HepG2 (cell line): ENCODE measurements around the gene SLCO2B1. TPM values are rescaled to one million over a fixed set of nuclear protein-coding genes. Genes with fewer than 3 reads are reported as not detected.

Experiments used
- CEBPB ChIP-seq: IDR thresholded peaks from 2 replicates; pipeline ENCODE4 v1.6.1; 2011; ENCODE audit warnings: low read depth, low read length, improper control_type of control experiment, borderline replicate concordance
- ELF1 ChIP-seq: sonication (generic); formaldehyde crosslinking; IDR thresholded peaks from 2 replicates; pipeline ENCODE4 v1.4.0; 2020; ENCODE audit warnings: missing genetic modification reagents
- HOXA3 ChIP-seq: sonication (generic); formaldehyde crosslinking; IDR thresholded peaks from 2 replicates; pipeline ENCODE4 v1.5.0; 2020; ENCODE audit warnings: missing genetic modification reagents
- JUN ChIP-seq: sonication (generic); formaldehyde crosslinking; IDR thresholded peaks from 2 replicates; pipeline ENCODE4 v1.4.0; 2020; ENCODE audit warnings: mild to moderate bottlenecking, missing genetic modification reagents
- MIXL1 ChIP-seq: IDR thresholded peaks from 2 replicates; pipeline ENCODE4 v1.6.1; 2016
- NR2C2 ChIP-seq: sonication (generic); formaldehyde crosslinking; IDR thresholded peaks from 2 replicates; pipeline ENCODE4 v1.4.0; 2020; ENCODE audit warnings: missing genetic modification reagents, mild to moderate bottlenecking, moderate library complexity, borderline replicate concordance
- POLR2G ChIP-seq: fragments of 200-400 bp; formaldehyde crosslinking; IDR thresholded peaks from 2 replicates; pipeline ENCODE4 v1.6.1; 2018; ENCODE audit warnings: mild to moderate bottlenecking, low read depth, low read length, moderate library complexity
- RXRB ChIP-seq: IDR thresholded peaks from 2 replicates; pipeline ENCODE4 v1.6.1; 2016; ENCODE audit warnings: borderline replicate concordance, missing genetic modification reagents, missing compliant biosample characterization
- SMYD3 ChIP-seq: sonication (generic); formaldehyde crosslinking; IDR thresholded peaks from 2 replicates; pipeline ENCODE4 v1.8.1; 2023; ENCODE audit warnings: mild to moderate bottlenecking, missing genetic modification reagents
- ZBTB1 ChIP-seq: sonication (generic); formaldehyde crosslinking; IDR thresholded peaks from 2 replicates; pipeline ENCODE4 v1.4.0; 2020; ENCODE audit warnings: missing genetic modification reagents, borderline replicate concordance
- ZFP82 ChIP-seq: sonication (generic); formaldehyde crosslinking; IDR thresholded peaks from 2 replicates; pipeline ENCODE4 v1.5.1; 2020; ENCODE audit warnings: mild to moderate bottlenecking, missing genetic modification reagents, borderline replicate concordance
- ZNF207 ChIP-seq: fragments of 450-650 bp; IDR thresholded peaks from 2 replicates; pipeline ENCODE4 v1.6.1; 2016; ENCODE audit warnings: antibody characterized with exemption, borderline replicate concordance
- ZNF367 ChIP-seq: sonication (generic); formaldehyde crosslinking; IDR thresholded peaks from 2 replicates; pipeline ENCODE4 v1.4.0; 2020; ENCODE audit warnings: missing genetic modification reagents, borderline replicate concordance
- ZNF687 ChIP-seq: sonication (generic); formaldehyde crosslinking; IDR thresholded peaks from 2 replicates; pipeline ENCODE4 v1.5.1; 2020; ENCODE audit warnings: mild to moderate bottlenecking, missing genetic modification reagents, moderate library complexity
- polyA plus RNA-seq, 8 experiments: library from polyadenylated mRNA; depleted of rRNA in 3 of 8; stranded (reverse) in 7 of 8; unstranded in 1 of 8; fragments of >200 nt; fragmentation: Illumina TruSeq in 4 of 8; extraction: Trizol in 4 of 8; gene quantifications; 2 replicates each; pipeline versions ENCODE4 v1.2.1 to v1.2.3, GENCODE V29; 2011 to 2016; ENCODE audit warnings: low read depth in 4 of 8, missing spikeins in 1 of 8, mixed read lengths in 1 of 8; ENCODE audit not compliant: insufficient read depth in 1 of 8
- total RNA-seq, 5 experiments: library from RNA; depleted of rRNA; stranded (reverse); fragments of >200 nt; fragmentation: Illumina TruSeq; extraction: Trizol; gene quantifications; 2 replicates each; pipeline ENCODE4 v1.2.3, GENCODE V29; 2016; ENCODE audit warnings: low read depth in 1 of 5
- TF ChIP-seq, protein P1 (sequence below): sonication (generic); formaldehyde crosslinking; IDR thresholded peaks from 2 replicates; pipeline ENCODE4 v1.4.0; 2020; ENCODE audit warnings: low read depth, mild to moderate bottlenecking, missing genetic modification reagents
- TF ChIP-seq, protein P2 (sequence below): sonication (generic); formaldehyde crosslinking; IDR thresholded peaks from 2 replicates; pipeline ENCODE4 v1.4.0; 2020; ENCODE audit warnings: missing genetic modification reagents
- TF ChIP-seq, protein P3 (sequence below): sonication (generic); formaldehyde crosslinking; IDR thresholded peaks from 2 replicates; pipeline ENCODE4 v1.8.1; 2022; ENCODE audit warnings: low read depth, mild to moderate bottlenecking, missing genetic modification reagents
- TF ChIP-seq, protein P4 (sequence below): sonication (generic); formaldehyde crosslinking; conservative IDR thresholded peaks from 2 replicates; pipeline ENCODE4 v1.8.0; 2022; ENCODE audit warnings: mild to moderate bottlenecking, moderate library complexity, missing genetic modification reagents

Gene SLCO2B1
- total and polyA plus RNA-seq, 2 of the 13 experiments (the other 11 are each of a cell fraction or from before 2014, with no cell fraction given), result 15.3 to 19.8 TPM

DNA sequence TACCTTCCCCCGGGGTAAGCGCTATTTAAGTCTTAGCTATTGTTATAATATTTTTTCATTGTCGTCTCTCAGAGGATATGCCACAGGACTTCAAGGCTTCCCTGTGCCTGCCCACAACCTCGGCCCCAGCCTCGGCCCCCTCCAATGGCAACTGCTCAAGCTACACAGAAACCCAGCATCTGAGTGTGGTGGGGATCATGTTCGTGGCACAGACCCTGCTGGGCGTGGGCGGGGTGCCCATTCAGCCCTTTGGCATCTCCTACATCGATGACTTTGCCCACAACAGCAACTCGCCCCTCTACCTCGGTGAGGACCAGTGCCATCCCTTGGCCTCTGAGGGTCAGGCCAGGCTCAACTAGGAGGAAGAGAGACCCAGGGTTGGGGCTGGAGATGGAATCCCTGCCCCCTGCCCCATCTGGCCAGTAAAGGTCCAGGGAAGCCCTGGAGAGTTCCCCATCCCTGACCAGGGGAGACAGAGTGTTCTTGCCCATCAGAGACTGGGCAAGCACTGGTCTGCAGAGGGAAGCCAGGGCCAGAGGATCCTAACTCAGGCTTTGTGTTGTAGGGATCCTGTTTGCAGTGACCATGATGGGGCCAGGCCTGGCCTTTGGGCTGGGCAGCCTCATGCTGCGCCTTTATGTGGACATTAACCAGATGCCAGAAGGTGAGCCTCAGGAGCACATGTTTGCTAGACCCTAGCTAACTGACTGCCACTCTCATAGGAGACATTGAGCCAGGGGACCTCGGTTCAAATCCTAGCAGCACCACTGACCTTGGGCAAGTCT is 18.4 kb downstream of the SLCO2B1 start (continued):
- TF ChIP-seq ELF1 (CRISPR knock-in tag) (no peak), RXRB (no peak), ZNF207 (no peak), ZNF367 (CRISPR knock-in tag) (no peak), ZFP82 (no peak), MIXL1 (no peak), ZNF687 (CRISPR knock-in tag) (peak; percentile 48), NR2C2 (CRISPR knock-in tag) (no peak), JUN (CRISPR knock-in tag) (no peak), POLR2G (no peak), SMYD3 (no peak), HOXA3 (CRISPR knock-in tag) (0 out of 2 replicates have a peak, but pooled peaks have one; percentile 18), CEBPB (no peak), ZBTB1 (CRISPR knock-in tag) (no peak)
- TF ChIP-seq, protein P1, sequence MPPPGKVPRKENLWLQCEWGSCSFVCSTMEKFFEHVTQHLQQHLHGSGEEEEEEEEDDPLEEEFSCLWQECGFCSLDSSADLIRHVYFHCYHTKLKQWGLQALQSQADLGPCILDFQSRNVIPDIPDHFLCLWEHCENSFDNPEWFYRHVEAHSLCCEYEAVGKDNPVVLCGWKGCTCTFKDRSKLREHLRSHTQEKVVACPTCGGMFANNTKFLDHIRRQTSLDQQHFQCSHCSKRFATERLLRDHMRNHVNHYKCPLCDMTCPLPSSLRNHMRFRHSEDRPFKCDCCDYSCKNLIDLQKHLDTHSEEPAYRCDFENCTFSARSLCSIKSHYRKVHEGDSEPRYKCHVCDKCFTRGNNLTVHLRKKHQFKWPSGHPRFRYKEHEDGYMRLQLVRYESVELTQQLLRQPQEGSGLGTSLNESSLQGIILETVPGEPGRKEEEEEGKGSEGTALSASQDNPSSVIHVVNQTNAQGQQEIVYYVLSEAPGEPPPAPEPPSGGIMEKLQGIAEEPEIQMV, result no peak
- TF ChIP-seq, protein P2, sequence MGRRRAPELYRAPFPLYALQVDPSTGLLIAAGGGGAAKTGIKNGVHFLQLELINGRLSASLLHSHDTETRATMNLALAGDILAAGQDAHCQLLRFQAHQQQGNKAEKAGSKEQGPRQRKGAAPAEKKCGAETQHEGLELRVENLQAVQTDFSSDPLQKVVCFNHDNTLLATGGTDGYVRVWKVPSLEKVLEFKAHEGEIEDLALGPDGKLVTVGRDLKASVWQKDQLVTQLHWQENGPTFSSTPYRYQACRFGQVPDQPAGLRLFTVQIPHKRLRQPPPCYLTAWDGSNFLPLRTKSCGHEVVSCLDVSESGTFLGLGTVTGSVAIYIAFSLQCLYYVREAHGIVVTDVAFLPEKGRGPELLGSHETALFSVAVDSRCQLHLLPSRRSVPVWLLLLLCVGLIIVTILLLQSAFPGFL, result no peak
- TF ChIP-seq, protein P3, sequence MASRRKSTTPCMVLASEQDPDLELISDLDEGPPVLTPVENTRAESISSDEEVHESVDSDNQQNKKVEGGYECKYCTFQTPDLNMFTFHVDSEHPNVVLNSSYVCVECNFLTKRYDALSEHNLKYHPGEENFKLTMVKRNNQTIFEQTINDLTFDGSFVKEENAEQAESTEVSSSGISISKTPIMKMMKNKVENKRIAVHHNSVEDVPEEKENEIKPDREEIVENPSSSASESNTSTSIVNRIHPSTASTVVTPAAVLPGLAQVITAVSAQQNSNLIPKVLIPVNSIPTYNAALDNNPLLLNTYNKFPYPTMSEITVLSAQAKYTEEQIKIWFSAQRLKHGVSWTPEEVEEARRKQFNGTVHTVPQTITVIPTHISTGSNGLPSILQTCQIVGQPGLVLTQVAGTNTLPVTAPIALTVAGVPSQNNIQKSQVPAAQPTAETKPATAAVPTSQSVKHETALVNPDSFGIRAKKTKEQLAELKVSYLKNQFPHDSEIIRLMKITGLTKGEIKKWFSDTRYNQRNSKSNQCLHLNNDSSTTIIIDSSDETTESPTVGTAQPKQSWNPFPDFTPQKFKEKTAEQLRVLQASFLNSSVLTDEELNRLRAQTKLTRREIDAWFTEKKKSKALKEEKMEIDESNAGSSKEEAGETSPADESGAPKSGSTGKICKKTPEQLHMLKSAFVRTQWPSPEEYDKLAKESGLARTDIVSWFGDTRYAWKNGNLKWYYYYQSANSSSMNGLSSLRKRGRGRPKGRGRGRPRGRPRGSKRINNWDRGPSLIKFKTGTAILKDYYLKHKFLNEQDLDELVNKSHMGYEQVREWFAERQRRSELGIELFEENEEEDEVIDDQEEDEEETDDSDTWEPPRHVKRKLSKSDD (CRISPR knock-in tag), result no peak
- TF ChIP-seq, protein P4, sequence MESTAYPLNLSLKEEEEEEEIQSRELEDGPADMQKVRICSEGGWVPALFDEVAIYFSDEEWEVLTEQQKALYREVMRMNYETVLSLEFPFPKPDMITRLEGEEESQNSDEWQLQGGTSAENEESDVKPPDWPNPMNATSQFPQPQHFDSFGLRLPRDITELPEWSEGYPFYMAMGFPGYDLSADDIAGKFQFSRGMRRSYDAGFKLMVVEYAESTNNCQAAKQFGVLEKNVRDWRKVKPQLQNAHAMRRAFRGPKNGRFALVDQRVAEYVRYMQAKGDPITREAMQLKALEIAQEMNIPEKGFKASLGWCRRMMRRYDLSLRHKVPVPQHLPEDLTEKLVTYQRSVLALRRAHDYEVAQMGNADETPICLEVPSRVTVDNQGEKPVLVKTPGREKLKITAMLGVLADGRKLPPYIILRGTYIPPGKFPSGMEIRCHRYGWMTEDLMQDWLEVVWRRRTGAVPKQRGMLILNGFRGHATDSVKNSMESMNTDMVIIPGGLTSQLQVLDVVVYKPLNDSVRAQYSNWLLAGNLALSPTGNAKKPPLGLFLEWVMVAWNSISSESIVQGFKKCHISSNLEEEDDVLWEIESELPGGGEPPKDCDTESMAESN (CRISPR knock-in tag), result no peak
